GM13977 (cell line): ENCODE data around the gene ZNF223.

Experiments used
- DNase-seq: peaks from one replicate; pipeline ENCODE4 v3.0.0; 2012; ENCODE audit warnings: low spot score
- CTCF ChIP-seq: IDR thresholded peaks from 2 replicates; pipeline ENCODE4 v1.5.1; 2012; ENCODE audit warnings: mild to moderate bottlenecking, control low read depth; ENCODE audit not compliant: insufficient read depth; ENCODE audit errors: extremely low read depth, missing control alignments
- in situ Hi-C: fragments of 300-500 bp; cut with MboI; formaldehyde crosslinking; loops from one replicate; pipeline ENCODE4 v1.12.0; 2022; ENCODE audit warnings: low sequenced_read_pairs, low pct_unique_long_range_greater_than_20kb, mixed read lengths, inconsistent platforms; ENCODE audit not compliant: unreplicated experiment

The ZNF223 gene

GRCh38 chr19:44051650-44052402 is at the start of gene ZNF223:
ZNF223 (plus strand) TSS chr19:44052036; CDS start chr19:44055177, 3,141 bp downstream.
- in situ Hi-C loops: no loop called here
- TF ChIP-seq CTCF: no peak
- DNase-seq: peak; percentile 76

GRCh38 chr19:44002212-44002565 is 49.6 kb upstream of the ZNF223 start:
- no peak for DNase-seq
- no peak for TF ChIP-seq CTCF
- in situ Hi-C loops: no loop called here

GRCh38 chr19:44002566-44003460 is 49.0 kb upstream of the ZNF223 start, which contains the start of gene ZNF230:
ZNF230 (plus strand) TSS chr19:44002957; CDS start chr19:44007079, 4,122 bp downstream.
- TF ChIP-seq CTCF: no peak
- in situ Hi-C loops: no loop called here
- peak; percentile 79 for DNase-seq

GRCh38 chr19:44003461-44004009 is 48.3 kb upstream of the ZNF223 start:
- DNase-seq: peak; percentile 18
- in situ Hi-C loops: no loop called here
- no peak for TF ChIP-seq CTCF

- in situ Hi-C loops: no loop called here
- DNase-seq: no peak
- TF ChIP-seq CTCF: no peak
Measured at GRCh38 chr19:44005973-44006372, 45.9 kb upstream of the ZNF223 start.

- TF ChIP-seq CTCF: no peak
- DNase-seq: no peak
- in situ Hi-C loops: no loop called here
Measured at GRCh38 chr19:44007473-44007872, 44.4 kb upstream of the ZNF223 start.
